ENCODE results near the gene LIMCH1. TPM values are rescaled to one million over a fixed set of nuclear protein-coding genes. Genes with fewer than 3 reads are reported as not detected.

LIMCH1 gene
- total RNA-seq, 1 donor from 2014 or later, result 369 TPM

DNA sequence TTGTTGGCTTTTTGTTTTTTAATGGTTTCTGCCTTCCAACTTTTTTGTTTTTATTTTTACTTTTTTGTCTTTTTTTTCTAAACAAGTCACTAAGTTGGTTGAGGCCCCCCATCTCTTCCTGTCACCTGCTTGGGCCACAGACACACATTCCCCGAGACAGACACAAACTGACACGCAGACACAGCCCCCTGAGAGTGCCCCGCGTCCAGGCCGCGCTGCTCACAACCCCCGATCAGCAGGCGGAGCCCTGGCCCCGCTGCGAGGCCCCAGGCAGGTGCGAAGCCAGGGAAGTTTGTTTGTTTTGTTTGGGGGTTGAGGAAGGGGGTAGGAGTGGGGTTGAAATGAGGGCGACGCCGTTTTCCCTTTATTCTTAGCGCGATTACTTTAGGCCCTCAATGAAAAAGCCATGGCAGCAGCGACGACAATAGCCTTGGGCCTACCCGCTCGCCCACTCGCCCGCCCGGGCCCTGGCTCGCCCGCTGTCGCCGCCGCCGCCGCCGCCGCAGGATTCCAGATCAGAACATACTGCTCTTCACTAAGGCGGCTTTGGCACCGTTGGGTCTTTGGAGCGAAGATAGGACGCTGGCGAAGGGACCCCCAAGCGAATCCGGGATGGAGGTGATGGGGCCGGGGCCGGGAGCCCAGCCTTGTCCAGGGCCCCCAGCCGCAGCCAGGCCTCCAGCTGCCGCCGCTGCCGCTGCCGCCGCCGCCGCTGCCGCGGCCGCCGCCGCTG lies 207.5 kb downstream of the LIMCH1 start:
- DNase-seq, result no peak
- Histone ChIP-seq H3K4me1 (no peaks in the 10 kb centered on the region), H3K27ac (no peak overlapping the region), H3K9me3 (no peaks in the 10 kb centered on the region), H3K27me3 (peaks cover 79% of the 10 kb centered on the region), H3K36me3 (no peaks in the 10 kb centered on the region), H3K4me3 (no peak overlapping the region)
- TF ChIP-seq, protein P1, sequence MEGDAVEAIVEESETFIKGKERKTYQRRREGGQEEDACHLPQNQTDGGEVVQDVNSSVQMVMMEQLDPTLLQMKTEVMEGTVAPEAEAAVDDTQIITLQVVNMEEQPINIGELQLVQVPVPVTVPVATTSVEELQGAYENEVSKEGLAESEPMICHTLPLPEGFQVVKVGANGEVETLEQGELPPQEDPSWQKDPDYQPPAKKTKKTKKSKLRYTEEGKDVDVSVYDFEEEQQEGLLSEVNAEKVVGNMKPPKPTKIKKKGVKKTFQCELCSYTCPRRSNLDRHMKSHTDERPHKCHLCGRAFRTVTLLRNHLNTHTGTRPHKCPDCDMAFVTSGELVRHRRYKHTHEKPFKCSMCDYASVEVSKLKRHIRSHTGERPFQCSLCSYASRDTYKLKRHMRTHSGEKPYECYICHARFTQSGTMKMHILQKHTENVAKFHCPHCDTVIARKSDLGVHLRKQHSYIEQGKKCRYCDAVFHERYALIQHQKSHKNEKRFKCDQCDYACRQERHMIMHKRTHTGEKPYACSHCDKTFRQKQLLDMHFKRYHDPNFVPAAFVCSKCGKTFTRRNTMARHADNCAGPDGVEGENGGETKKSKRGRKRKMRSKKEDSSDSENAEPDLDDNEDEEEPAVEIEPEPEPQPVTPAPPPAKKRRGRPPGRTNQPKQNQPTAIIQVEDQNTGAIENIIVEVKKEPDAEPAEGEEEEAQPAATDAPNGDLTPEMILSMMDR (IDR thresholded peaks at IDR 0.05), result no peak
- intact Hi-C loops (cut with DNase I), result no loop called here
- ATAC-seq, result no peak

DNA sequence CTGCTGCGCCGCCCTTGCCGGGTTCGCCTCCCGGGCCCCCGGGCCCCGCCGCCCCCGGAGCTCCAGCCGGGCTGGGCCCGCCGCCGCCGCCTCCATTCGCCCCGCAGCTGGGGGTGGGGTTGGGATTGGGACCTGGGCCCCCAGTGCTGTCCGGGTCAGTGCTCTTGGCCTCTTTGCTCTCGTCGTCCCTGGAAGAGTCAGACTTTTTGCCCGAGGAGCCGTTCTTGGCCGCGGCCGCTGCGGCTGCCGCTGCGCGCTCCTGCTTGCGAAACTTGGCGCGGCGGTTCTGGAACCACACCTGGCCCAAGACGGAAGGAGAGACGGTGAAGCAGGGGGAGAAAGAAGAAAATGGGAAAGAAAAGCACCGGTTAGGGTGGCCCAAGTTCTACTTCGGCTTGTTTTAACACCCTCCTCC lies 208.1 kb downstream of the LIMCH1 start:
- Histone ChIP-seq H3K27ac (no peak overlapping the region), H3K27me3 (peaks cover 84% of the 10 kb centered on the region), H3K36me3 (no peaks in the 10 kb centered on the region), H3K4me1 (no peaks in the 10 kb centered on the region), H3K4me3 (no peak overlapping the region), H3K9me3 (no peaks in the 10 kb centered on the region)
- DNase-seq (no peak), ATAC-seq (no peak)
- TF ChIP-seq, protein P1 (IDR thresholded peaks at IDR 0.05), result no peak
- intact Hi-C loops (cut with DNase I), result no loop called here

DNA sequence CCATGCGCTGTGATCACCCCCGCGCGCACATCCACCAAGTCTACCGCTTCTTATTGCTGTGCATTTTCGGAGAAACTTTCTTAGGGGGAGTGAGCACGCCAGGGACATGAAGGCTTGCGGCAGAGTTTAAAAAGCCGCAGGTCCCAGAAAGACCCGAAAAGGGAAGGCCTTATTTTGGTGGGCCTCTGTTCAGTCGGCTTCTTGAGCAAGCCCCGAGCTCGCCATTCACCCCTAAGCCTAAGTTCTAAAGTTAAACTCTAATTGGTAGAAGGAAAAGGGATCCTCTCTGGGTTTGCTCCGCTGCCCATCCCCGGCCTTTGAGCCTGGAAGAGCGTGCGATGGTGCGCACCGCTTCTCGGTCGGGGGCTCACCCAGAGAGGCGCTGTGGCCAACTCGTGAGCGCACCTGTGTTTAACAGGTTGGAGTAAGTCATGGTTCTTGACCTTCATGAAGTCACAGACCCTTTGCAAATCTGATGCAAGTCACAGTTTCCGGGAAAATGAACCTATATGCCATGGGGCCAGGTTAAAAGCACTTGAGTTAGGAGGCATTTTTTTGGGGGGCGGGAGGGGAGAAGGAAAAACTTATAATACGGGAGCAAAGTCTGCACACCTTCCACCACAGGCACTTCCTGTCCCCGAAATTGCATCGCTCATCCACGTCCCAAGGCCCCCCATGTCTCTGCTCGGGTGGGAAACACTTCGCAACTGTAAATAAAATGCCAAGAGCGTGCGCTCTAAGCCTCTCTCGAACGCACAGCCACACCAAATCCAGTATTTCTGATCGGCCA lies 208.7 kb downstream of the LIMCH1 start:
- no peak overlapping the region for H3K4me3 ChIP-seq
- intact Hi-C loops (cut with DNase I), result no loop called here
- DNase-seq, result no peak
- no peak overlapping the region for H3K27ac ChIP-seq
- TF ChIP-seq, protein P1 (IDR thresholded peaks at IDR 0.05), result no peak
- no peaks in the 10 kb centered on the region for H3K36me3 ChIP-seq
- ATAC-seq, result no peak
- no peaks in the 10 kb centered on the region for H3K4me1 ChIP-seq
- no peaks in the 10 kb centered on the region for H3K9me3 ChIP-seq
- peaks cover 90% of the 10 kb centered on the region for H3K27me3 ChIP-seq

DNA sequence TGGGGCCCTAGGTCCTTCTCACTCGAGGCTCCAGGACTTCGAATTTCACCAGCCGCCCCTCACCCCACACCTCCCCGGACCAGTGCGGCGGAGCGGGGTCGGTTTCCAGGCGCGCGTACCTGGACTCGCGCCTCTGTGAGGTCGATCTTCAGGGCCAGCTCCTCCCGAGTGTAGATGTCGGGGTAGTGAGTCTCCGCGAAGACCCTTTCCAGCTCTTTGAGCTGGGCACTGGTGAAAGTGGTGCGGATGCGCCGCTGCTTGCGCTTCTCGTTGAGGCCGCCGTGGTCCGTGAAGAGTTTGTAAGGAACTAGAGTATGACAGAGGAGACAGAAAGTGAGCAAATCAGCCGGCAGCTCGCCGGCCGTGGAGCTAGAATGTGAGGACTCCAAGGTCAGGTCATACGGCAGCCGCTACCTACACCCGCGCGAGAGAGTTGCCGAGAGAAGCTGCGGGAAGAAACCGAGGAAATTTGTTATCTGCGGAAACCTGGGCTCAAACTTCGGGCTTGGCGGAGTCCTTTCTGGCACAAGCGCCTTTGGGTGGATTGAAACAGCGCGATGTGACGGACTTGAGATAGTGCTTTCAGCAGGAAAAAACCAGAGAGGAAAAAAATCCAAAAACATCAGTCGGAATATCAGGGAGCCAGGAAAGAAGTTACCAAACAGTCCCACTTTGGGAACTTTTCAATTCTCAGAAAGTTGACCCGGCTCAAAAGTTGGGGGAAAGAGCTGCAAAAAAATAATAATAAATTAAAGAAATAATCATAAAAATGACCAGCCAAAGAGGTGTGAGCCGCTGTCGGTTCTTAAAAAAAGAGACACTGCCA lies 209.5 kb downstream of the LIMCH1 start:
- Histone ChIP-seq H3K27me3 (peaks cover 97% of the 10 kb centered on the region), H3K36me3 (no peaks in the 10 kb centered on the region), H3K4me1 (no peaks in the 10 kb centered on the region), H3K27ac (no peak overlapping the region), H3K4me3 (no peak overlapping the region), H3K9me3 (no peaks in the 10 kb centered on the region)
- no peak for ATAC-seq
- no peak for DNase-seq
- TF ChIP-seq, protein P1 (IDR thresholded peaks at IDR 0.05), result no peak
- intact Hi-C loops (cut with DNase I), result no loop called here

DNA sequence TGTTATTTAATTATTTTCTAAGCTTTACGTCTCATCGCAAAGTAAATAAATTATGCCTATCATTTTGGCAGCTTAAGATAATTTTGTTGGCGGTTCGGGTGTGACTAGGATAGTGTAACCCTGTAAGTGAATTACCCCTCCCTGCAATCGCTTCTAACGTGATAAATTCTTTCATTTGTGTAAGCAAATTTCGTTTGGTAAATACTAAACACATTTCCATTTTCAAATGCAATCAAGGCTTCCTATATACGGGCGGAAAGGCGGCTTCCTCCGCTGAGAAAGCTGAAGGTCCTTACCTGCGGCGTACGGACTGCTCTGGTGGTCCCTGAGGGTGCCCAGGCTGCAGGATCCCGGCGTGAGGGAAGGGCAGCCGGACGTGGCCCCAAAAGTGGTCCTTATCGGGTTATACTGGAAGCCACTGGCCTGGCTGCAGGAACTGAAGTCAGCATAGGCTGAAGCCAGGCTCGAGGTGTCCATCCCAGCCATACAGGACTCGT lies 210.2 kb downstream of the LIMCH1 start:
- Histone ChIP-seq H3K36me3 (no peaks in the 10 kb centered on the region), H3K27ac (no peak overlapping the region), H3K9me3 (no peaks in the 10 kb centered on the region), H3K4me1 (no peaks in the 10 kb centered on the region), H3K4me3 (no peak overlapping the region), H3K27me3 (peaks cover 97% of the 10 kb centered on the region)
- TF ChIP-seq, protein P1 (IDR thresholded peaks at IDR 0.05), result no peak
- intact Hi-C loops (cut with DNase I), result no loop called here
- ATAC-seq (no peak), DNase-seq (no peak)

All from upper lobe of right lung (tissue), 1 donor.